Measurements from ENCODE around the gene NOCT. TPM values are rescaled to one million over a fixed set of nuclear protein-coding genes. Genes with fewer than 3 reads are reported as not detected.
A peak's percentile ranks its signal among the peaks of the same experiment; 100 is the strongest.

Gene NOCT
- total and polyA plus RNA-seq, 2 of the 8 experiments (the other 6 are each of a cell fraction or from before 2014, with no cell fraction given): 10.4 to 45.5 TPM

DNA sequence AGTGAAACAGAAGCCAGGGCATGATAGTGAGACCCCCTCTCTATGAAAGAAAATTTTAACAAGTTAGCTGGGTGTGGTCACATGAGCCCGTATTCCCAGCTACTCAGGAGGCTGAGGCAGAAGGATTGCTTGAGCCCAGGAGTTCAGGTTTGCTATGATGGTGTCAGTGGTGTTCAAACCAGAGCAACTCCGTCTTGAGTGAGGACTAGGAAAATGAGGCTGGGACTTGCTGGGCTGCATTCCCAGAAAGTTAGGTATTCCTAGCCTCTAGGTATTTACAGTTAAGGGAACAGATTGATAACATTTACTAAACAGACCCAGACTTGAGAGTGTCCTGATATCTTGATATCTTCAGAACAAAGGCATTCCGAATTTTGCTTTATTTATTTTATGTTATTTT is 37.0 kb upstream of the NOCT start:
- DNase-seq (ENCODE audit: low read depth in 1 of 2, low spot score in 2 of 2) (no peak), FAIRE-seq (no peak)
- WGBS, 2 experiments (ENCODE audit: extremely low coverage in 1 of 2, insufficient coverage in 1 of 2, insufficient read length in 1 of 2, insufficient replicate concordance in 2 of 2, low coverage in 1 of 2, low lambda C conversion rate in 2 of 2, missing lambda C conversion rate in 1 of 2): 77% methylated on average over 3 of the region's 3 CpGs; no CpG with 5 or more reads in 1 of the 2 experiments
- TF ChIP-seq BCL11A (IDR thresholded peaks at IDR 0.05; ENCODE audit: low read depth in 2 of 2, low read length in 2 of 2) (no peak), TAF1 (IDR thresholded peaks at IDR 0.05; ENCODE audit: low read depth, low read length) (no peak), CTBP2 (IDR thresholded peaks at IDR 0.05; ENCODE audit: borderline replicate concordance, insufficient read depth, insufficient read length, low read length) (no peak), SP4 (IDR thresholded peaks at IDR 0.05; ENCODE audit: low read length) (no peak), TAF7 (optimal IDR thresholded peaks at IDR 0.05; ENCODE audit: borderline replicate concordance, low read depth, low read length) (no peak), CBX5 (IDR thresholded peaks at IDR 0.05; ENCODE audit: low read depth, low read length) (no peak), BRCA1 (IDR thresholded peaks at IDR 0.05; ENCODE audit: low read depth, low read length) (no peak), POLR2A (IDR thresholded peaks at IDR 0.05; ENCODE audit: control extremely low read depth in 1 of 2, low read depth in 2 of 2, low read length in 2 of 2) (no peak), JUN (IDR thresholded peaks at IDR 0.05; ENCODE audit: low read depth, low read length) (no peak), SIX5 (IDR thresholded peaks at IDR 0.05; ENCODE audit: low read depth, low read length) (no peak), ZNF274 (IDR thresholded peaks at IDR 0.05; ENCODE audit: borderline replicate concordance, extremely low read depth, low read length) (no peak), TEAD4 (IDR thresholded peaks at IDR 0.05; ENCODE audit: low read depth, low read length) (no peak), KDM5A (IDR thresholded peaks at IDR 0.05; ENCODE audit: low read length) (no peak)
- TF ChIP-seq, protein P1, sequence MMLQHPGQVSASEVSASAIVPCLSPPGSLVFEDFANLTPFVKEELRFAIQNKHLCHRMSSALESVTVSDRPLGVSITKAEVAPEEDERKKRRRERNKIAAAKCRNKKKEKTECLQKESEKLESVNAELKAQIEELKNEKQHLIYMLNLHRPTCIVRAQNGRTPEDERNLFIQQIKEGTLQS (IDR thresholded peaks at IDR 0.05; ENCODE audit: insufficient read depth, low read depth, low read length): no peak

More for the DNA sequence above, 37.0 kb upstream of the NOCT start:
- H4K20me1 ChIP-seq (replicated peaks in 1 of 2; ENCODE audit: control insufficient read depth in 1 of 2, insufficient read depth in 2 of 2, low read length in 2 of 2): no peaks in the 10 kb centered on the region
- H3K4ac ChIP-seq (replicated peaks; ENCODE audit: insufficient read length, low read depth, low read length): no peak overlapping the region
- H4K5ac ChIP-seq (ENCODE audit: insufficient read length, low read depth, low read length): no peak overlapping the region
- no peak overlapping the region for H2AFZ ChIP-seq (ENCODE audit: low read length)
- no peak overlapping the region for H3K56ac ChIP-seq (replicated peaks; ENCODE audit: insufficient read length, low read depth, low read length)
- H2BK5ac ChIP-seq (ENCODE audit: low read depth, low read length): peak overlapping the region; percentile 77; the same call in 1 of the 2 replicates
- no peak overlapping the region for H4K8ac ChIP-seq (ENCODE audit: extremely low read depth, insufficient read depth, low read length)
- no peak overlapping the region for H3K4me2 ChIP-seq (ENCODE audit: insufficient read depth in 1 of 2, low read depth in 2 of 2, low read length in 2 of 2)
- H3K18ac ChIP-seq (ENCODE audit: extremely low read depth, low read length): peak overlapping the region; percentile 25
- H3K27ac ChIP-seq (ENCODE audit: low read depth, low read length): no peak overlapping the region
- peak overlapping the region; percentile 96; the same call in 1 of the 2 replicates for H2BK20ac ChIP-seq (ENCODE audit: low read length)
- ChIA-PET CTCF (ENCODE audit: partially characterized antibody) (interaction anchor here (0.8 to 1.3 kb wide), 2 partner anchors 10 to 52 kb away, joined by 3 read pairs; no protein-coding TSS in a partner anchor), POLR2A (ENCODE audit: partially characterized antibody) (no interaction called here)
- H4K91ac ChIP-seq (replicated peaks; ENCODE audit: insufficient read length, low read length): no peak overlapping the region
- peak overlapping the region; percentile 28; the same call in 1 of the 2 replicates for H2AK5ac ChIP-seq (ENCODE audit: low read depth, low read length)
- no peaks in the 10 kb centered on the region for H3K79me2 ChIP-seq (ENCODE audit: control insufficient read depth in 1 of 2, insufficient read depth in 2 of 2, low read length in 2 of 2)
- no peak overlapping the region for H3K9ac ChIP-seq (replicated peaks in 1 of 4; ENCODE audit: extremely low read depth in 1 of 4, low read depth in 3 of 4, low read length in 3 of 4)
- no peaks in the 10 kb centered on the region for H3K36me3 ChIP-seq (ENCODE audit: control insufficient read depth in 2 of 4, insufficient read depth in 4 of 4, low read length in 3 of 4)
- H3K9me3 ChIP-seq (ENCODE audit: insufficient read depth in 2 of 2, low read depth in 1 of 2, low read length in 1 of 2): no peaks in the 10 kb centered on the region
- H3K27me3 ChIP-seq (replicated peaks in 1 of 4; ENCODE audit: control insufficient read depth in 3 of 4, extremely low read depth in 1 of 4, insufficient read depth in 3 of 4, low read length in 3 of 4): no peaks in the 10 kb centered on the region
- no peaks in the 10 kb centered on the region for H3K79me1 ChIP-seq (ENCODE audit: low read depth, low read length)
- H3K4me1 ChIP-seq (replicated peaks in 1 of 4; ENCODE audit: control insufficient read depth in 3 of 4, insufficient read depth in 4 of 4, low read length in 3 of 4): peaks cover 8 to 22% (median 9%) of the 10 kb centered on the region in 4 experiments; a peak in 6 of 7 replicates
- H3K23ac ChIP-seq (ENCODE audit: insufficient read length): no peak overlapping the region
- no peak overlapping the region for H3K4me3 ChIP-seq (ENCODE audit: extremely low read depth in 1 of 4, insufficient read depth in 2 of 4, low read depth in 3 of 4, low read length in 4 of 4)
- peak overlapping the region; percentile 35; the same call in 1 of the 2 replicates for H2BK12ac ChIP-seq (ENCODE audit: low read depth, low read length)
- H3K23me2 ChIP-seq (ENCODE audit: low read depth, low read length): no peaks in the 10 kb centered on the region
- H3K14ac ChIP-seq (ENCODE audit: insufficient read length): no peak overlapping the region
- H2BK120ac ChIP-seq (replicated peaks; ENCODE audit: low read depth, low read length): no peak overlapping the region
- no peak overlapping the region for H2BK15ac ChIP-seq (ENCODE audit: low read length)

Measured in H1 (cell line).